Measurements from ENCODE around the gene FHOD3. TPM values are rescaled to one million over a fixed set of nuclear protein-coding genes. Genes with fewer than 3 reads are reported as not detected.
"Not testable (repeated sequence)": the region's sequence is repeated elsewhere in the genome, so short reads cannot be mapped to it uniquely, and the experiment has no call there.

Gene FHOD3
- total RNA-seq, 1 experiment from 2014 or later = 0.10 TPM

DNA sequence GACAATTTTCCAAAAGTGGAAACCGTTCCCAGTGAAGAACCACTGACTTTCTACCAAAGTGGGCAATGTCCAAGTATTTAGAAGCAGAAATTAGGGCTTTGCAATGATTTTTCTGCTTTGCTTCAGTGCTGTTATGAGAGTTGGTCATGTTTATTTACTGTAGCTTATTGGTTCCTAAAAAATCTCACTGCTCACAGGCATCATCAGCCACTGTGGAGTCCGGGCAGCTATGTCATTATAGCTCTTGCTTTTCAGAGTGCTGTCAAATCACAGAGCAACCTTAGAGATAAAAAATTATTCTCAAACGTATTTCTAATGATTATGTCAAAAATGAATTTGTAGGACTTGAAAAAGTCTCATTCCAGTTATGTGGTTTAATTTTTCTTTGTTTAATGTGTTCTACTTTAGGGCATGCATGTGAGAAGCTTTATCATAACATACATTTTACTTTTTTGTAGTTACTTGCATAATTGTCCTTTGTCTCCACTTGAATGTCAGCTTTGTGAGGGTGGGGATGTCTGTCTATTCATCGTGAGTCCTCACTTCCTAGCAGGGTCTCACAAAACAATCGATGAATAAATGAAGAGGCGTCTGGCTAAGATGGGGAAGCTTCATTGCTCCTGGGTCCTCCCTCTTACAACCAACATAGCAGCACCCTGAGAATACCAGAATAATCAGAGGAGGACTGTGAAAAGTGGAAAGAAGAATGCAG lies 413.7 kb downstream of the FHOD3 start:
- H3K4me3 ChIP-seq = no peak overlapping the region
- no peak for DNase-seq
- H3K9me3 ChIP-seq (replicated peaks) = no peaks in the 10 kb centered on the region
- no peak overlapping the region for H3K27ac ChIP-seq
- H3K36me3 ChIP-seq = no peaks in the 10 kb centered on the region
- H3K4me1 ChIP-seq = no peaks in the 10 kb centered on the region
- H3K27me3 ChIP-seq = no peaks in the 10 kb centered on the region

DNA sequence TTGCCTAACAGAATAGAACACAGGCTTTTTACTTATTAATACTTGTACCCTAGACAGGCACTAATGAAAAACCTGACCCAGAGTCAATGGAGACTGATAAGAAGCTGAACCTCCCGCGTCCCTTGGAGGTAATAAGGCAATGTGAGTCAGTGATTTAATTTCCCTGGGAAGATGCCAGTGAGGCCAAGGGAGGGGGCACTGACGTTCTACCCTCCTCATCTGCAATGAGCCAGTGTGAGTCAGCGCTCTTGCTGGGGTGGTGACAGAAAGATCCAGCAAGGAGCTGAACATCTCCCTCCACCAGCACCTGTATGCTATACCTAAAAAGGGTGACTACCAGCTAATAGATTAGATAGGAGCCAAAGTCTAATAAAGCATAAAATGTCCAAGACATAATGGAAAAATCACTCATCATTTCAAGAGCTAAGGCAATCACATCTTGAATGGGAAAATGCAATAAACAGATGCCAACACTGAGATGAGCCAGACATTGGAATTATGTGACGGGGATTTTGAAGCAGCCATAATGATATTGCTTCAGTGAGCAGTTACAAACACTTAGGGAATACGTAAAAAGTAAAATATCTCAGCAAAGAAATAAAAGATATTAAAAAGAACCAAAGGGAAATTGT lies 414.4 kb downstream of the FHOD3 start:
- no peaks in the 10 kb centered on the region for H3K36me3 ChIP-seq
- no peaks in the 10 kb centered on the region for H3K27me3 ChIP-seq
- no peaks in the 10 kb centered on the region for H3K9me3 ChIP-seq (replicated peaks)
- no peak overlapping the region for H3K27ac ChIP-seq
- DNase-seq = no peak
- H3K4me1 ChIP-seq = no peaks in the 10 kb centered on the region
- no peak overlapping the region for H3K4me3 ChIP-seq

DNA sequence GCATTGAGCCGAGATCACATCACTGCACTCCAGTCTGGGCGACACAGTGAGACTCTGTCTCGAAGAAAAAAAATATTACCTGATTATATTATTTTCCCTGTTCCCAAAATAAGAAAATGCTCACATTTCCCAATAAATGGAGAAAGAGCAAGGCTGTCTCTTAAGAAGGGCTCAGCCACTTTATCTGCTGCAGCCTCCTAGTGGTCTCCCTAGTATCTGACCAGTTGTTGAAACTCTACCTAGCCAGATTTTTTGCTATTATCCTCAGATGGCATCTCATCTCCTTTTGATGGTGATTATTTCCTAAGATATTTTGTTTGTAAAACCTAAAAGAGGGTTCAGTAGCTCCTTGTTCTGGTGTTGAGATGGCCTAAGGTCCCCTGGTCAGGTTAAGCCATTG lies 417.0 kb downstream of the FHOD3 start:
- H3K27ac ChIP-seq = no peak overlapping the region
- no peaks in the 10 kb centered on the region for H3K36me3 ChIP-seq
- DNase-seq = no peak
- H3K4me3 ChIP-seq = no peak overlapping the region
- no peaks in the 10 kb centered on the region for H3K4me1 ChIP-seq
- no peaks in the 10 kb centered on the region for H3K27me3 ChIP-seq
- H3K9me3 ChIP-seq (replicated peaks) = no peaks in the 10 kb centered on the region

- Histone ChIP-seq H3K4me1 (no peaks in the 10 kb centered on the region), H3K9me3 (replicated peaks) (no peaks in the 10 kb centered on the region), H3K36me3 (no peaks in the 10 kb centered on the region), H3K27ac (no peak overlapping the region), H3K27me3 (no peaks in the 10 kb centered on the region), H3K4me3 (no peak overlapping the region)
- DNase-seq = no peak
These were observed 420.1 kb downstream of the FHOD3 start for GRCh38 chr18:36717422-36718110.

DNA sequence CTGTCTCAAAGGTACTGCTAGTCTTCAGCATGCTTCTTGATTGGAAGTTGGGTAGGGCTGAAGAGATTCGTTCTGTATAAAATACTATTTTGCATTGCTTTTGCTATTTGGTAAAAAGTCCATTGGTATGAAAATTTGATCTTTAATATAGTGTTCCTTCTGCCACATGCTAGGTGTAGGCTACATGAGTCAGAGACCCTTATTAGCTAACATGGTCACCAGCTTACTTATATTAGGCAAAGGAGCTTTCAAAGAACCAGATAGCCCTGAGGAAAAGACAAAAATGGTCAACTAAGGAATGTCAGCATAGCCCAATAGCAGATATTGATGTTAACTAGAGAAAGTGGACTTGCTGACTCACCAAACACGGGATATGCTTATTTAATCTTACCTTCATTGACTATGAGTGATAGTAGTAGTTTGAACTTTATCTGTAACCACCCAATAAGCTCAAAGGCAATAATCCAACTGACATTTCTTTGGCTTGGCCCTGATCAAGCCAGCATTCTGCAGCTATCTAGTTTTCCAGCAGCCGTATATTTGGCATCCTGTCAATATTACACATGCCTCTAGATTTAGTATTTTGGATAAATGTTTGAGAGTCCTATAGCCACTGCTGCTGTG lies 421.3 kb downstream of the FHOD3 start:
- DNase-seq = no peak
- Histone ChIP-seq H3K4me3 (no peak overlapping the region), H3K9me3 (replicated peaks) (no peaks in the 10 kb centered on the region), H3K27me3 (no peaks in the 10 kb centered on the region), H3K4me1 (no peaks in the 10 kb centered on the region), H3K36me3 (no peaks in the 10 kb centered on the region), H3K27ac (no peak overlapping the region)

- Histone ChIP-seq H3K9me3 (replicated peaks) (no peaks in the 10 kb centered on the region), H3K4me3 (no peak overlapping the region), H3K27ac (no peak overlapping the region), H3K4me1 (no peaks in the 10 kb centered on the region), H3K27me3 (no peaks in the 10 kb centered on the region), H3K36me3 (no peaks in the 10 kb centered on the region)
- no peak for DNase-seq
These were observed 422.1 kb downstream of the FHOD3 start for GRCh38 chr18:36719630-36720029.

DNA sequence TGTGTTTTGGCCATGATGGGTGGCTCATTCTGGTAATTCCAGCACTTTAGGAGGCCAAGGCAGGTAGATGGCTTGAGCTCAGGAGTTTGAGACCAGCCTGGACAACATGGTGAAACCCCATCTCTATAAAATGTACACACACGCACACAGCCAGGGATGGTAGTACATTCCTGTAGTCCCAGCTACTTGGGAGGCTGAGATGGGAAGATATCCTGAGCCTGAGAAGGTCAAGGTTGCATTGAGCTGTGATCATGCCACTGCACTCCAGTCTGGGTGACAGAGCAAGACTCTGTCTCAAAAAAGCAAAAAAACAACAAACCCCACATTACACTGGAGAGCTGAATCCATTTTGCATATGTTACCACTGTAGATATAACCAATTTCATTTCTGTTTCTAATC lies 423.8 kb downstream of the FHOD3 start:
- not testable (repeated sequence) for H3K27me3 ChIP-seq; DNase-seq; H3K9me3 ChIP-seq (replicated peaks); H3K27ac ChIP-seq; H3K4me3 ChIP-seq; H3K36me3 ChIP-seq; H3K4me1 ChIP-seq

- Histone ChIP-seq H3K4me3 (no peak overlapping the region), H3K27me3 (no peaks in the 10 kb centered on the region), H3K9me3 (replicated peaks) (no peaks in the 10 kb centered on the region), H3K4me1 (no peaks in the 10 kb centered on the region), H3K27ac (no peak overlapping the region), H3K36me3 (no peaks in the 10 kb centered on the region)
- no peak for DNase-seq
These were observed 426.7 kb downstream of the FHOD3 start for GRCh38 chr18:36724169-36724568.

- H3K4me1 ChIP-seq = no peaks in the 10 kb centered on the region
- no peak overlapping the region for H3K27ac ChIP-seq
- no peak for DNase-seq
- H3K4me3 ChIP-seq = no peak overlapping the region
- no peaks in the 10 kb centered on the region for H3K27me3 ChIP-seq
- H3K9me3 ChIP-seq (replicated peaks) = no peaks in the 10 kb centered on the region
- no peaks in the 10 kb centered on the region for H3K36me3 ChIP-seq
These were observed 427.1 kb downstream of the FHOD3 start for GRCh38 chr18:36724591-36725001.

GRCh38 chr18:36728345-36728744 lies 430.8 kb downstream of the FHOD3 start:
- Histone ChIP-seq H3K27me3 (no peaks in the 10 kb centered on the region), H3K4me3 (no peak overlapping the region), H3K36me3 (no peaks in the 10 kb centered on the region), H3K4me1 (no peaks in the 10 kb centered on the region), H3K27ac (no peak overlapping the region), H3K9me3 (replicated peaks) (no peaks in the 10 kb centered on the region)
- DNase-seq = no peak

DNA sequence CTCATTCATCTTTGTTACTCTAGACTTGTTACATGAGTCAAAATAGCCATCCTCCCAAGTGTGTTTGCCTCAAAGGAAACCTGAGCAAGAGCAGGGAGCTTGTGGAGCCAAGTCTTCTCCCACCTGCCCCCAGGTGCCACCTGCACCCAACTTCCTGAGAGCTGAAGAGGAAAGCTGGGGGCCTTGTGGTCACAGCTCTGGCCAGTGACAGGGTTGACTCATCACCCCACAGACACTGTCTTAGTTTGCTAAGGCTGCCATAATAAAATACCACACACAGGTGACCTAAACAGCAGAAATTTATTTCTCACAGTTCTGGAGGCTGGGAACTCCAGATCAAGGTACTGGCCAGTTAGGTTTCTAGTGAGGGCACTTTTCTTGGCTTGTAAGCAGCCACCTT lies 431.7 kb downstream of the FHOD3 start:
- H3K4me3 ChIP-seq = no peak overlapping the region
- DNase-seq = no peak
- H3K9me3 ChIP-seq (replicated peaks) = no peaks in the 10 kb centered on the region
- H3K4me1 ChIP-seq = no peaks in the 10 kb centered on the region
- no peaks in the 10 kb centered on the region for H3K36me3 ChIP-seq
- H3K27ac ChIP-seq = no peak overlapping the region
- no peaks in the 10 kb centered on the region for H3K27me3 ChIP-seq

GRCh38 chr18:36732264-36732663 lies 434.8 kb downstream of the FHOD3 start:
- H3K4me3 ChIP-seq = no peak overlapping the region
- H3K4me1 ChIP-seq = no peaks in the 10 kb centered on the region
- no peaks in the 10 kb centered on the region for H3K36me3 ChIP-seq
- DNase-seq = no peak
- H3K27ac ChIP-seq = no peak overlapping the region
- no peaks in the 10 kb centered on the region for H3K9me3 ChIP-seq (replicated peaks)
- no peaks in the 10 kb centered on the region for H3K27me3 ChIP-seq

GRCh38 chr18:36733150-36733549 lies 435.6 kb downstream of the FHOD3 start:
- H3K9me3 ChIP-seq (replicated peaks) = no peaks in the 10 kb centered on the region
- H3K36me3 ChIP-seq = no peaks in the 10 kb centered on the region
- H3K4me3 ChIP-seq = no peak overlapping the region
- DNase-seq = no peak
- no peaks in the 10 kb centered on the region for H3K4me1 ChIP-seq
- no peak overlapping the region for H3K27ac ChIP-seq
- H3K27me3 ChIP-seq = no peaks in the 10 kb centered on the region

DNA sequence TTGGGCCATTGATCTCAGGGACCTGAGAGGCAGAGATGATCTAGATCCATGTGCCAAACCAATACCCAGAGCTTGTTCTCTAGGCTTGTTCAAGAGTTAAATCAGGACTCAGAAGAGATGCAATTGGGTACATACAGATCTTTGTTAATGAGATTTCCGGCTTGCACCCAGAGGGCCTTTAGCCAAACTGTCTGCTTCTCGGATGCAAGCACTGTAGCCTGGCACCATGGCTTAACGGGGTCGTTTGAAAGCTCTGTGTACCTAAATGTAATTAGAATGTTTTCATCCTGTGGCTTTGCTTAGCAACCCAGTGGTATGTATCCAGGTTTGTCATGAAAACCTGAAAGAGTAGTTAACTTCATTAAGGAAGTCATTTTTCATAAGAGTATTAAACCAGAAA lies 437.1 kb downstream of the FHOD3 start:
- no peak overlapping the region for H3K4me3 ChIP-seq
- no peak overlapping the region for H3K27ac ChIP-seq
- H3K4me1 ChIP-seq = no peaks in the 10 kb centered on the region
- DNase-seq = no peak
- no peaks in the 10 kb centered on the region for H3K36me3 ChIP-seq
- no peaks in the 10 kb centered on the region for H3K27me3 ChIP-seq
- H3K9me3 ChIP-seq (replicated peaks) = no peaks in the 10 kb centered on the region

DNA sequence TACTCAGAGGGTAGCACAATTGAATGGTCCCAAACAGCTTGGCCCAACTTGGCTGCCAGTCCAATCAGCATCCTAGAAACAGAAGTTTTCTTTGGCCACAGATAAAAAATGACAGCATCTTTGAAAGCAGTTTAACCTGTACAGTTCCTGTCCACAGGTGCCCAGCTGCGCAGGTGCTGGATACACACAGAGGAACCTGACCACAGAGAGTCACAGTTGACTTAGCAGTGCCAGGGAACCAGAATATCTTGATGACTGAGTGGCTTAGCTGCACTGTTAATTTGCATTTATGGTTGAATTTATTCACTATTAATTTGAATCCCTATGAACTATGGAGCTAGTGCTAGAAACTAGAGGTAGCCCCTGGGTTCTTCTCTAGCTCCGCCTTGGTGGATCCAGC lies 437.6 kb downstream of the FHOD3 start:
- Histone ChIP-seq H3K4me1 (no peaks in the 10 kb centered on the region), H3K27ac (no peak overlapping the region), H3K4me3 (no peak overlapping the region), H3K27me3 (no peaks in the 10 kb centered on the region), H3K36me3 (no peaks in the 10 kb centered on the region), H3K9me3 (replicated peaks) (no peaks in the 10 kb centered on the region)
- no peak for DNase-seq
